SK-N-SH treated with all-trans-retinoic acid at 6 μM for 48 hours (cell line): ENCODE data around the gene KLK8.

Experiments used
- ISL1 ChIP-seq: fragments of 250-450 bp; sonication (Bioruptor Pico); IDR thresholded peaks from 2 replicates; pipeline ENCODE4 v2.1.2; 2022; ENCODE audit warnings: mild to moderate bottlenecking, moderate library complexity
- PPARA ChIP-seq: fragments of 250-450 bp; sonication (Bioruptor Pico); IDR thresholded peaks from 2 replicates; pipeline ENCODE4 v1.5.0; 2020; ENCODE audit warnings: mild to moderate bottlenecking, borderline replicate concordance
- RARB ChIP-seq: fragments of 250-450 bp; sonication (Bioruptor Pico); IDR thresholded peaks from 2 replicates; pipeline ENCODE4 v1.8.0; 2021; ENCODE audit warnings: mild to moderate bottlenecking, moderate library complexity
- ZNF565 ChIP-seq: fragments of 450-650 bp; formaldehyde crosslinking; conservative IDR thresholded peaks from 2 replicates; pipeline ENCODE4 v1.5.0; 2020; ENCODE audit warnings: low read depth, mild to moderate bottlenecking, moderate library complexity
- TF ChIP-seq, protein P1 (sequence below): fragments of 250-450 bp; sonication (Bioruptor Pico); IDR thresholded peaks from 2 replicates; pipeline ENCODE4 v1.8.0; 2020; ENCODE audit warnings: mild to moderate bottlenecking, moderate library complexity, borderline replicate concordance

DNA sequence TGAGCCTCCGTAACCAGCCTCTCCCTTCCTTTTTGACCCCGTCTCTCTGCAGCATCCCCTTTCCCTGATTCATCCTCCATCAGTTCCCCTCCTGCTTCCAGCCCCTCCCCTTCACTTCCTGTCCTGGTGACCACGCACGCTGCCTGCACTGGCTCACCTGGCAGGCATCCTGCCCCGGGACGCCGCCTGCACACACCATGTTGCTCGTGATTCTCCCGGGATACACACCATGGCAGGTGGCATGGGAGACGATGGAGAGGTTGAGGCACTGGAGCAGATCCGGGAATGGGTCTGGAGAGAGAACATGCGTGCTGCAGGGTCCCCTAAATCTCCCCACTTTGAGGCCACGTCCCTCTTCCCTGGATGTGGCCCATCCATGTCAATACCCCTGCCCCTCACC, 29.2 kb upstream of the KLK8 start:
- TF ChIP-seq RARB (CRISPR knock-in tag) (no peak), ISL1 (no peak), PPARA (CRISPR knock-in tag) (no peak), ZNF565 (CRISPR knock-in tag) (no peak)
- TF ChIP-seq, protein P1, sequence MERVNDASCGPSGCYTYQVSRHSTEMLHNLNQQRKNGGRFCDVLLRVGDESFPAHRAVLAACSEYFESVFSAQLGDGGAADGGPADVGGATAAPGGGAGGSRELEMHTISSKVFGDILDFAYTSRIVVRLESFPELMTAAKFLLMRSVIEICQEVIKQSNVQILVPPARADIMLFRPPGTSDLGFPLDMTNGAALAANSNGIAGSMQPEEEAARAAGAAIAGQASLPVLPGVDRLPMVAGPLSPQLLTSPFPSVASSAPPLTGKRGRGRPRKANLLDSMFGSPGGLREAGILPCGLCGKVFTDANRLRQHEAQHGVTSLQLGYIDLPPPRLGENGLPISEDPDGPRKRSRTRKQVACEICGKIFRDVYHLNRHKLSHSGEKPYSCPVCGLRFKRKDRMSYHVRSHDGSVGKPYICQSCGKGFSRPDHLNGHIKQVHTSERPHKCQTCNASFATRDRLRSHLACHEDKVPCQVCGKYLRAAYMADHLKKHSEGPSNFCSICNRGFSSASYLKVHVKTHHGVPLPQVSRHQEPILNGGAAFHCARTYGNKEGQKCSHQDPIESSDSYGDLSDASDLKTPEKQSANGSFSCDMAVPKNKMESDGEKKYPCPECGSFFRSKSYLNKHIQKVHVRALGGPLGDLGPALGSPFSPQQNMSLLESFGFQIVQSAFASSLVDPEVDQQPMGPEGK, result no peak
